Skin of body (tissue), 2 donors: ENCODE data around the gene BAIAP3. TPM values are rescaled to one million over a fixed set of nuclear protein-coding genes. Genes with fewer than 3 reads are reported as not detected.
"Not testable (repeated sequence)": the region's sequence is repeated elsewhere in the genome, so short reads cannot be mapped to it uniquely, and the experiment has no call there.

Experiments
- DNase-seq: peaks from one replicate; lab custom pipeline; 2025; lab: John Stamatoyannopoulos, UW
- total RNA-seq: library from RNA; depleted of rRNA; stranded (reverse); fragments of >200 nt; gene quantifications from one replicate; pipeline ENCODE4 v1.2.3, GENCODE V29; 2014

The BAIAP3 gene
- total RNA-seq, 1 donor from 2014 or later: 1.2 TPM

DNA sequence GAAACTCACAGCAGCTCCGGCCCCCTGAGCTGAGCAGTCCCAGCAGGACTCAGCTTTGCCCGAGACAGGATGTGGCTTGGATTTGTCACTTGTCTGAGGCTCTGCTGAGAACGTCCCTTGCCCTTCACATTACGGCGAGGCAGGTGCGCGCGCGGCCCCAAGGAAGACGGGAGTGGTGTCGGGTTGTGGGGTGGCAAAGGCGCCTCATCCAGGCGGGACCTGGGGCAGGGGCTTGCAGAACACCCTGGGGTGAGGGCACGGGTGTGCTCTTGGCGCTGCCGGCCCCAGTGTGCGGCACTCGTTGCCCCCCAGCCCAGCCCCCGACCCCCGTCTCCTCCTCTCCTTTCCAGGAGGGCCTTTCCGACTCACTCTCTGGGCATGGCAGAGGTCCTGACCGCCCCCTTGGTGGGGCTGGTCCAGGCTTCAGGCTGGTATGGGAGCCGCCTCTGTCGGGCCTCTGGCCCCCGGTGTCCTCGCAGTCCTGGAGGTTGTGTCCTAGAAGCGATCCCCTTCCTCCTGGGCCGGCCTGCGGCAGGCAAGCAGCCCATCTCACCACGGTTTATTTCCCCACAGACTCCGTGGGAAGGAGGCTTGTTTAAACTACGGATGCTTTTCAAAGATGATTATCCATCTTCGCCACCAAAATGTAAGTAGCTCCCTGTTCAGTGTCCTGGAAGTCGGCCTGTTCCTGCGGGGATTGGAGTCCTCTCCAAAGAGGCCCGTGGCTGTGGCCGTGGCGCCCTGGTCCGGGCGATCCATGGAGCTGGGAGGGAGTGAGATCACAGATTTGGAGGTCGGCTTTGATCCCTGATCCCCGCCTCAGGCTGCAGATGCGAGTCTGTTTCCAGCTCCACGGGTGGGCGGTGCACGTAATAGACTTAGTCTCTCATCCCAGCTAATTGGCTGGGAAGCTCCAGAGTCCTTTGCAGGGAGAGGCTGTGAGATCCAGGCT, 18.1 kb upstream of the BAIAP3 start:
- no peak for DNase-seq

DNA sequence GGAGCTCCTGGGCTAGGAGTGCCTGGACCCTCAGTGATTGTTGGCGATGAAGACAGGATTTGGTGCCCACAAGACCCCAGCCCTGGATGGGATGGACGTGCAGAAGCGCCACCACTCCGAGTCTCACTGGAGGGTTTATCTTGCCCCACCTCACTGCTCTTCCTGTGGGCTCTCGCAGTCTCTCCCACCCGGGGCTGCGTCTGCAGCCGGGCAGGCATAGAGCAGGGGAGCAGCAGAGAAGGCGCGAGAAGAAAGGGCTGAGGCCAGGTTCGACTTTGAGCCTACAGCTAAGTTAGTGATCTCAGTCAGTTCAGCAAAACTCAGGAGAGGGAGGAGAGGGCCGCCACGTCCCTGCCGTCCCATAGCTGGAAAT, 17.4 kb upstream of the BAIAP3 start:
- DNase-seq: no peak

DNA sequence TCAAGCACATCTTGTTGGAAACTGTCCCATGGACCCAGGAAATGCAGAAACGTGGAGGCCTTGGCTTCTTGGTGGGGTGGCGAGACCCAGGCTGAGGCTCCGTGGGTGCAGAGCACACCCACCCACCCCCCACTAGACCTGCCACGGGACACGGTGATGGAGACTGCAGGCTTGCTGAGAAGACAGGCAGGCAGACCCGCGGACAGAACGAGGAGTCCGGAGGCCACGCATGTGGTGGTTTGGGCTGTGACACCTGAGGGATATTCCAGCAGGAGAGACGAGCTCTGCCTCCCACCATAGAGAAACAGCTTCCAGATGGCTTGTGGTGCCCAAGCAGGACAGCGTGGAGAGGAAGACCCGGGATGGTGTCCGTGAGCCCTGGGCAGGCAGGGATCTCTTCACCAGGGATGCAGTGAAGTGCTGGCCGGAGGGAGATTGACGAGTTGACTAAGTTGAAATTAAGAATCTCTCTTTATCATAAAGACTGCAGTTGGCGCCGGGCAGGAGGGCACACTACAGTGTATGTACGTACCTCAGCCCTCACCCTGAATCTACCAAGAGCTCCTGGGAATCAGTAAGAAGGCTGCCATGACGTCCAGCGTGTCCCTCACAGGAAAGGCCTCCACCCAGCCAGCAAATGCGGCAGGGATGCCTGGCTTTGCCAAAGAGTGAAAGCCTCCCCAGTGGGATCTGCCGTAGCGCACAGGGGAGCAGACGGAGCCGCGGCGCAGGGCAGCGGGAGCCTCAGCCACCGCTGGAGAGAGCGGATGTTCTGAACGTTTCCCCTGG, 15.8 kb upstream of the BAIAP3 start:
- no peak for DNase-seq

DNA sequence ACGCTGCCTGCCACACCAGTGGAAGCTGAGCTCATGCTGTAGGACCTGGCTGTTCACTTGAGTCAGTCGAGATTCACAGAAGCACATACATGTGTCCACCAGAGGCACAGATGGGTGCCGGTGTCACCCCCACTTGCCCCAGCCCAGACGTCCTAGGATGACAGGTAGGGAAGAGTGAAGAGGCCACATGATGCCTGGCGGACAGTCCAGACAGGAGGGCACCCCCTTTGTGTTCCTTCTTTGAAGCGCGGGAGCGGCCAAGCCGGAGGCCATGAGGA, 15.2 kb upstream of the BAIAP3 start:
- DNase-seq: no peak

DNA sequence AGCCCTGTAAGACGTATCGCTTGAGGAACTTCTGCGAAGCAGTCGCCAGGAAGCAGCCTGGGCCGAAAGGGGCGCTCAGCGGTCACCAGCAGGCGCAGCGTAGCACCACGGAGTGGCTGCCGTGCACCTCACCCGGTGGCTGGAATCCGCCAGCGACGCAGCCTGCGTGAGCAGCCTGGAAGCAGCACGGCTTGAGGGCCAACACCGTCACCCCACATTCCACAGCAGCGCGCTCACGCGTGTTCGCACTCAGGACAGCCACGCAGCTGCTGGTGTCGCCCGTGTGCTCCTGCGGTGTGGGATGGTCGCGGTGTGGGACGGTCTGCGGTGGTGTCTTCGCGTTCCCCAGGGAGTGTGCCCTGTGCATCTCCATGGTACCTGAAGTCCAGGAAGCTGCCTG, 14.4 kb upstream of the BAIAP3 start:
- DNase-seq: no peak

DNA sequence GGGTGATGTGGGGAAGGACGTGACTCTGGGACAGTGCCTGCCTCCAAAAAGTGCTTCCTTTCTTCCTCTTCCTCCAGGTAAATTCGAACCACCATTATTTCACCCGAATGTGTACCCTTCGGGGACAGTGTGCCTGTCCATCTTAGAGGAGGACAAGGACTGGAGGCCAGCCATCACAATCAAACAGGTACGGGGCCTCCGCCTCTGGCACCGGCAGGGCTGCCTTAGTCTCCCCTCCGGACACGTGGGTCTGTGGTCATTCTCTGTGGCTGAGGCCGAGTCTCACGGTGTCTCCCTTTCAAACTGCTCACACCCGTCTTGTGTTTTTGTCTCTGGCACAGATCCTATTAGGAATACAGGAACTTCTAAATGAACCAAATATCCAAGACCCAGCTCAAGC, 13.3 kb upstream of the BAIAP3 start:
- no peak for DNase-seq

DNA sequence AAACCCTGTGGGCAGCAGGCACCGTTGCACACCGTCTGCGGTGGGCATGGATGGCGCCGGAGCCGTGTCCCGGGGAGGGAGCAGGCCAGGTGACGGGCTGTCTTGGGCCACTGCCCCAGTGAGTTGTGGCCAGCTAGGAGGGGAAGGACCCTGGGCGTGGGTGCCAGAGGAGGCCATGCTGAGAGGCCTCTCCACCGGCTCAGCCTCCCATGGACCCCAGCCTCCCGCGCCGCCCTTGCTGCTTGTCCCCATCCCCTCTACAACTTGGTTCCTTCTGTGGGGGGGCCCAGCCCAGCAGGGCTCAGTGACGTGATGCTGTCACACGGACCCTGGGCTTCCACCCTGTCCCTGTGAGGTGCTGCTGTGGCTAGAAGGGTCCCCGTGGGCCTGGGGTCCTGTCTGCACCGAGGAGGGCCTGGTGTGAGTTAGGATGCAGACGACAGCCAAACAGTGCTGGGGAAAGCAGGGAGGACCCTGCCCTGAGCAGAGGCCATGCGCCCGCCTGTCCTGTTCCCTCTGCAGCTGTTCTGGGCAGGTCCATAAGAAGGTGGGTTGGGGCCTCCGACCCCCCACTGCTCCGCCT, 12.7 kb upstream of the BAIAP3 start:
- DNase-seq: no peak

DNA sequence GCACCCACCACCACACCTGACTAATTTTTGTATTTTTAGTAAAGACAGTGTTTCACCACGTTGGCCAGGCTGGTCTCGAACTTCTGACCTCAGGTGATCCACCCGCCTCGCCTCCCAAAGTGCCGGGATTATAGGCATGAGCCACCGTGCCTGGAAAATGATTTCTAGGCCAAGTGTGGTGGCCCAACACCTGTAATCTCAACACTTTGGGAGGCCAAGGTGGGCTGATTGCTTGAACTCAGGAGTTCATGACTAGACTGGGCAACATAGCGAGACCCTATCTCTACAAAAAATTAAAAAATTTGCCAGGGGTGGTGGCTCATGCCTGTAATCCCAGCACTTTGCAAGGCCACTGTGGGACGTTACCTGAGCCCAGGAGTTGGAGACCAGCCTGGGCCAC, 11.0 kb upstream of the BAIAP3 start:
- DNase-seq: no peak

DNA sequence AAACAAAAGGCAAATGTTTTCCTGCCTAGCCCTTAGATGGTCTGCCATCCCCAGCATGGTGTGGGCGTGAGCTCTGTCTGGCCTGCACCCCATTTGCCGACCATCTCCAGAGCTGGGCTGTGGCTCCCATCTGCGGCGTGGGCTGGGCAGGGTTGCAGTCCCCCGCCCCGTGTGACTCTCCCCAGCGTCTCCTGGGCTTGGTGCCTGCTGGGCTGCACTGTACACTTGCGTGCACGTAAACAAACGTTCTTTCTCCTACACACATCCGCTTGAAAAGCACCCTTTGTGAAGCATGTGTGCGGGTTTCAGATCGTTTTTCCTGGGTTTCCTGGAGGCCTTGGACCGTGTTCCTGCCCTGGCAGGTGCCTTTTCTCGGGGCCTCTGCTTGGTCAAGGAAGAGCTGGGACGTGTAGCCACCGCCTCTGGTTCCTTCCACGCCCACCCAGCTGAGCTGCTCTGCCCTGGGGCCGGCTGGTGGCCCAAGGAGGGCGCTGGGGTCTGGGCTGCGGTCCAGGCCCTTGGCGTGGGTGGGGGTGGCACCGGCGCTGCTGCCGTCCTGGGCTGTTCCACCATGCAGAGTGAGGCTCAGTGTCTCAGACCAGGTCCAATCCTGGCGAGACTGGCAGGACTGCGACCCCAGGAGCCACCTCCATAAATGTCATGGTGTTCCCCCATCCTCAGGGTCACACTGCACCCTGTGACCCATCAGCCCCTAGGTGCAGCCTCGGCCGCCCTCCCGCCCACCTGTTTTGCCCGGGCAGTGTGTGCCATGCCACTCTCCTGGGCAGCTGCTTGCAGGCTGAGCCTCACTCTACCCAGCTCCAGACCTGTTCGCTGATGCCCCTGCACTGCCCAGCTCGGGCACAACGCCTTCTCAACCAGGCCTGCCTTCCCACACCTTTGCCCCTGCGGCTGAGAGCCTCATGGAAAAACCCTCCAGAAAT, 9.9 kb upstream of the BAIAP3 start:
- no peak for DNase-seq

DNA sequence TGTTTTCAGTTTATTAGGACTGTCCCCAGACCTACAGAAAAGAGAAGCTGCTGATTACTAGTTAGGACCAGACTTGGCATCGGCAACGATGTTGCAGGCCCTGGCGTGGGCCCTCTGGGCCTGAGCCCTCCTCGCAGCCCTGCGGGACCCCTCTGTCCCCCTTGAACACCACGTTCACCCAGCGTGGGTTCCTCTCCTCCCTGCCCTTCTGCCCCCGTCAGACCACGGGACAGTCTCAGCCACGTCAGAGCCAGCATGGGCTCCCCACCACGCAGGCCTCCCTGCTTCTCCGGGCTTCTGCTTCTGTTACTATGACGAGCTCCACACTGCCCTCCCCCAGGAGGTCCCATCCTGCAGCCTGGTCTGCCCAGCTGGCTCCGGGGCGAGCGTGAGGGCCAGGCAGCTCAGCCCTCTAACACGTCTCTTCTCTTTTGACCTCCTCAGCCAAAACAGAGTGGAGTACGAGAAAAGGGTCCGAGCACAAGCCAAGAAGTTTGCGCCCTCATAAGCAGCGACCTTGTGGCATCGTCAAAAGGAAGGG, 9.1 kb upstream of the BAIAP3 start:
- DNase-seq: no peak

DNA sequence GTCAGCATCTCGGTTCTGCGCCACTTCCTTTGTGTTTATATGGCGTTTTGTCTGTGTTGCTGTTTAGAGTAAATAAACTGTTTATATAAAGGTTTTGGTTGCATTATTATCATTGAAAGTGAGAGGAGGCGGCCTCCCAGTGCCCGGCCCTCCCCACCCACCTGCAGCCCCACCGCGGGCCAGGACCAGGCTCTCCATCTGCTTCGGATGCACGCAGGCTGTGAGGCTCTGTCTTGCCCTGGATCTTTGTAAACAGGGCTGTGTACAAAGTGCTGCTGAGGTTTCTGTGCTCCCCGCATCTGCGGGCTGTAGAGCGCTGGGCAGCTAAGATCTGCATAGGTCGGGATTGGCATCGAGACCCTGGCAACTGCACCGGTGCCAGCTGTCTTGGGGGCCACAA, 8.2 kb upstream of the BAIAP3 start:
- DNase-seq: no peak

DNA sequence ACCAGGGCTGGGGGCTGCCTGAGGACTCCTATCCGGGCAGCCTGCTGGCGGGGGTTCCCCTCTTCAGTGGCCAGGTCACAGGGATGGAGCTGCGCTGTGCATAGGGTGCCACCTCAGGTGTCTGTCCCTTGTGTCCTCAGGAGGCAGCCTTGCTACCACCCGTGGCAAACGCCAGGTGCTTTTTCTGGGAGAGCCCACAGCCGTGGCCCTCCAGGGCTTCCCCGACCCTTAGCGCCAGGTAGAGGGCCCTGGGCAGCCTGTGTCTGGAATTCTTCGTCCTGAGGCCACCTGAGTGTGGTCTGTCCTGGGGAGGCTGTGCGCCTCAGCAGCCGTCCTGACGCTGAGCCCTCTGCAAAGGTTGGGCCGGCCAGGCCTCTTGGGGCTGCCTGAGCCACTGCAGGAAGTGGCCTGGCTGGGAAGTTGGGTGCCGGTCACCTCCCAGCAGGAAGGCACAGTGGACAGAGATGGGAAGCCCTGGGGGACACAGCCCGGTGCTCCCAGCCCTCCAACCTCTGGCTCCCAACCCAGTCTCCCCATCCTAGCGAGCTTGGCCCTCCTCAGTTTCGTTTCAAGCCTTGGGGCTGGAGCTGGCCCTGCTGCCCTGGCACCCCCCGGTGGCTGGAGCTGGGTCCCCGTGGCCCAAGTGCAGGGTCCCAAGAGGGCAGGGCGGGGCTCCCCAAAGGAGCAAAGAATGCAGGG, 7.6 kb upstream of the BAIAP3 start:
- no peak for DNase-seq

DNA sequence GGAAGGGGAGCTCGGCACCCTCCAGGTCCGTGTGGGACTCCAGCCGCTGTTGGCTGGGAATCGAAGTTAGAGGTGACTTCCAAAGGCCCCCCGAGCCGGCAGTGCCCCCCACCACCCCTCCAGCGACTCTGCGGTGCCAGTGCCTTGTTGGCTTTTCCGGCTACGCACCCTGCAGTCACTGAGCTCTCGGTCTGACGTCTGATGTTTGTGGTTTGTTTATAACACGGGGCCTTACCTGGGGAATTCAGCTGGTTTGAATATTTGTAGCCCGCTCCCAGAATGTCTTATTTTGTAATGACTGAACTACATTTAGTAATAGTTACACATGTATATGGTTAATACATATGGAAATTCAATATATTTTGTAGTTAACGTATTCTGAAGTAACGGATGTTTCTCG, 7.1 kb upstream of the BAIAP3 start:
- no peak for DNase-seq

DNA sequence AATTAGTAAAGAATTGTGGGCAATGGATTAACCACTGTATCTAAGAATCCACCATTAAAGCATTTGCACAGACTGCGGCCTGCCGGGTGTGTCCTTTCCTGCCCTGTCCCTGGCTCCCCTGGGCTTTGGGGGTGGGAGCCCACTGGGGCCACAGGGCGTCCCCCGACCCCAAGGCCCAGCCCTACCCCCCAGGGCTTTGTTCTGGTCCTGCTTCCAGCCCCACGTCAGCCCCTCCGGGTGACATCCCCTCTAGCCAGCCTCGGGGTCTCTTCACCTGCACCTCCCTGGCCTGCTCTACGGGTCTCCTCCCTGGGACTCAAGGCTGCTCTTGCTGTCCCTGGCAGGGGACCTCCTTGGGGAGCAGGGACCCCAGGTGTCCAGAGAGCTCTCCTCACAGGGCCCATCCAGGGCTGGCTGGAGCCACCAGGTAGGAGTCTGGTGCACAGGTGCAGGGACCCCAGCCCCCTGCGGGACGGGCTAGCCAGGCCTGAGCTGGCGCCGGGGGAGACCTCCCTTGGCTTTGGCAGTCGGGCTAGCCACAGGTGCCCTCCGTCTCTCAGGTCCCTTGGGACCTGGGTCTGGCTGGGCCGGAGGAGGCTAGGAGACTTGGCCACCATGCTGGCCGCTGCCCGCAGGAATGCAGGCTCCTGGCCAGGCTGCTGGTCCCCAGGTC, 6.4 kb upstream of the BAIAP3 start:
- no peak for DNase-seq

DNA sequence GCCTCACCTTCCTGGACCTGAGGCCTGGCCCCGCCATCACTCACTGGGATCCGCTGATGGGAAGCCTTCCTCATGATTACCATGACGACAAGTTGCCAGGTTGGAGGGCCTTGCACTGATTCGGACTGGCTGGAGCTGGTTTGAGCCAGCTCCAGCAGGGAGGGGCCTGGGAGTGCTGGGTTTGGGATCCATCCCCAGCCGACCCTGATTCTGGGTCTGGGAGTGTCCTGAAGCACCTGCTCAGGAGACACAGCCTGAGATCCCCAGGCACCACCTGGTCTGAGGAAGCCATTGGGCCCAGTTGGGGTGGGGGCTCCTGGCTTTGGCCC, 5.9 kb upstream of the BAIAP3 start:
- no peak for DNase-seq

DNA sequence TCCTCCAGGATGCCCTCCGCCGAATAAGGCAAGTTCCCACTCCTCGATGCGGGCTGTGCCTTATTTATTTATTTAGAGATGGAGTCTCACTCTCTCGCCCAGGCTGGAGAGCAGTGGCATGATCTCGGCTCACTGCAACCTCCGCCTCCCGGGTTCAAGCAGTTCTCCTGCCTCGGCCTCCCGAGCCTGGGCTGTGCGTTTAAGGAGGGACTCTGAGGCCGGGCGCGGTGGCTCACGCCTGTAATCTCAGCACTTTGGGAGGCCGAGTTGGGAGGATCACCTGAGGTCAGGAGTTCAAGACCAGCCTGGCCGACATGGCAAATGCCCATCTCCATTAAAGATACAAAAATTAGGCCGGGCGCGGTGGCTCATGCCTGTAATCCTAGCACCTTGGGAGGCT, 5.3 kb upstream of the BAIAP3 start:
- DNase-seq: not testable (repeated sequence)

DNA sequence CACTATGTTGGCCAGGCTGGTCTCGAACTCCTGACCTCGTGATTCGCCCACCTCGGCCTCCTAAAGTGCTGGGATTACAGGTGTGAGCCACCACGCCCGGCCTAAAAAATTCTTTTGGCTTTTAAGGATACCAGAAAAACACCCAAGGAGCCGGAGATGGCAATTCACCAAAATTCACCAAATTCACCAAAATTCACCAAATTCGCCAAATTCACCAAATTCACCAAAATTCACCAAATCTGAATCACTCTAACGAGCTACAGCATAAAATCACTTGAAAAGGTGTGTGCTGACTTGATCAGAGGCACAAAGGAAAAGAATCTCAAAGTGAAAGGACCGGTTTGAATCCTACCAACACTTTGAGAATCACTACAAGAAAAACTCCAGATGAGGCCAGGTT, 4.5 kb upstream of the BAIAP3 start:
- not testable (repeated sequence) for DNase-seq

DNA sequence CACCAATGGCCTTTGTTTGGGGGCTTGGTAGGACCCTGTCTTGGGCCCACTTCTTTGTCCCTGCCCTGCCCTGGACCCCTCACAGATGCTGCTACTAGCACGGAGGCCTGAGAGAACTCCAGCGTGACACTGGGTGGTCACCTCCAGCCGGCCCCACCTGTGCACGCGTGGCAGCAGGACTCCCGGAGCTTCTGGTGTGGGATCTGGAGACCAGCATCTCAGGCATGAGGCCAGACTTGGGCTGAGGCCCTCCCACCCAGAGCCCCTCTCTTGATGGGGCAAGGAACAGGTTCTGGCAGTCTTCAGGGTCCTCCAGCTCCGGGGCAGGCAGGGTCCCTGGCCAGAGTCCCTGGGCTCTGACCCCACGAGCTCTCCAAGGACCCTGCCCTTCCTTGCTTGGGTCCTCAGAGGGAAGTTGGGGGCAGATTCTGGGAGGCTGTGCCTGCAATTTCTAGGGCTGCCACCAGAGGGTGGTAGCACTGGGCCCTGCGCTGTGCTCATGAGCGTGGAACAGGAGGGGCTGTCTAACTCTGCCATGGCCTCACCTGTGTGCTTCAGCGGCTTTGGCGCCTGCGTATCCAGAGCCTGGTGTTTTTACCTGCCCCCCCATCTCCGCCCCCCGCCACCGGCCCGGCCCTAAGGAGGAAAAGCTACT, 3.1 kb upstream of the BAIAP3 start:
- no peak for DNase-seq

DNA sequence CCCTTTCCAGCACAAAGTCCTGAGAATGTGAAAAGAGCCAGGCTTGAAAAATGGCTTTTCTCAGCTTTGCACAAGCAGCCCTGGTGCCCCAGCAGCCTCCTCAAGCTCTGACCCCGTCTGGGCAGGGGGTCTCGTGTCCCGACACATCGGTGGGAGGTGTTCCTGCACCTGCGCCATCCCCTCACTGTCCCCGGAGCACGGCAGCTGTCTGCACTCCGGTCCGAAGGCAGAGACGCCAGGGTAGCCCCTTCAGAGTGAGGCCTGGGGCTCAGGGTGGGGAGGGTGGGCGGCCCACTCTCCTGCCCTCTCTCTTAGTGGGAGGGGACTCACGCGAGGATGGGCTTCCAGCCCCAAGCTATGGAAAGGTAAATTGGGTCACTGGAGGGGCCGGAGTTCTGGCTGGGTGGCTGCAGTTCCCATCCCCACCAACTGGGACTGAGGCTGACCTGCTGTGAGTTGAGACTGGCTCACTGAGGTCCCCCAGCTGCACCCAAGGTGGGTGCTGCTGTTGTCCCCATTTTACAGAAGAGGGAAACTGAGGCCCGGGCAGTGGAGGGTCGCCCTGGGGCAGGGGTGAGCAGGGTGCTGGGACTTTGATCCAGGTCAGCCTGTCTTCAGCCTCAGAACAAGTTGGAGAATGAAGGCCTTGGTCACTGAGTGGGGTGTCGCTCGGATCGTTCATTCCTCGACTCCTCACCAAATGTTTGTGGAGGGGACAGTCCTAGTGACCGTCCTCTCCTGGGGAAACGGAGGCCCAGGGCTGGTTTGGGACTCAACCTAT, 2.3 kb upstream of the BAIAP3 start:
- no peak for DNase-seq
